ENCODE measurements around the gene CALCA.

Gene CALCA

GRCh38 chr11:14949437-14950147 is 22.6 kb downstream of the CALCA start:
- DNase-seq (ENCODE audit: low read depth, low spot score) = no peak

GRCh38 chr11:14942745-14943144 is 29.4 kb downstream of the CALCA start:
- DNase-seq (ENCODE audit: low read depth, low spot score) = no peak

GRCh38 chr11:14938936-14939335 is 33.2 kb downstream of the CALCA start:
- DNase-seq (ENCODE audit: low read depth, low spot score) = no peak

- DNase-seq (ENCODE audit: low read depth, low spot score) = no peak
Measured at GRCh38 chr11:14934641-14935351, 37.4 kb downstream of the CALCA start.

GRCh38 chr11:14932447-14932846 is 39.7 kb downstream of the CALCA start:
- no peak for DNase-seq (ENCODE audit: low read depth, low spot score)

- DNase-seq (ENCODE audit: low read depth, low spot score) = no peak
Measured at GRCh38 chr11:14930369-14930768, 41.8 kb downstream of the CALCA start.

- no peak for DNase-seq (ENCODE audit: low read depth, low spot score)
Measured at GRCh38 chr11:14927146-14927545, 45.0 kb downstream of the CALCA start.

GRCh38 chr11:14924318-14924717 is 47.8 kb downstream of the CALCA start:
- DNase-seq (ENCODE audit: low read depth, low spot score) = no peak

Measured in brain pericyte (primary cell).